Measurements from ENCODE around the gene TPX2.
A peak's percentile ranks its signal among the peaks of the same experiment; 100 is the strongest.

TPX2 gene

DNA sequence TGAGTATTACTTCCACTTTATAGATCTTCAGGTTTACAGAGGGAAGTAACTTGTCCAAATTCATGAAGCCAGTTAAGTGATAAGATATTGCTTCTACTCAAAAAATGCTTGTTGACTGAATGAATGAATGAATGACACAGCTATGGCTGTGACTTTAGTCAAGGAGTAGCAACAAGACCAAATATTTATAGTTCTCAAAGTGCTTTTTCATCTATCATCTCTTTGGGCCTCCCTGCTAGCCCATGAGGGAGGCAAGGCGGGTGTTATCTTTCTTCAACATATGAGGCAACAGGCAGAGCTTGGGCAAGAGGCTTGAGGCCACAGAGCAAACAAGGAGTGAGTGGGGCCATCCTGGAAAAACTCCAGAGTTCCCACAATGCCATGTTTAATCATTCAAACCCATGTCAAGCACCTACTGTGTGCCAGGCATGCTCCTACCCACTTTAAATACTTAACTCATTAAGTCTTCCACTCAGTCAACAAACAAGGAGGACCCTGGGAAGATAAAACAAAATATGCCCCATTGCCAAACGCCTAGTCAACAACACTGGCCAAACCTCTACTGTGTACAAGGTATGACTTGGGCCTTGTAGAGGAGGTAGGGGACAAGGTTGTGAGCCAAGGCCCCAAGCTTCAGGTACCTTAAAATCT lies 32.4 kb upstream of the TPX2 start:
- no peak for DNase-seq

DNA sequence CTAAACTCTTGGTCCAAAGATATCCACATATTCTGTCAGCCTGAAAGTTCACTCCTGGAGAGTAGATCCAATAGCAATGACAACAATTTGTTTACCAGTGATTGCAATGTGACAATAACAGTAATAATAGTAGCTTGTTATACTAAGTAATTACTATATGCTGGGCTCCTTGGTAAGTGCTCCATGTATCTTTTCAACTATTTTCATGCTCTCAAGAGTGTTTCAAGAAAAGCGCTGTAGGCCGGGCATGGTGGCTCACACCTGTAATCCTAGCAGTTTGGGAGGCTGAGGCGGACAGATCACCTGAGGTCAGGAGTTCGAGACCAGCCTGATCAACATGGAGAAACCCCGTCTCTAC lies 31.9 kb upstream of the TPX2 start:
- no peak for DNase-seq

DNA sequence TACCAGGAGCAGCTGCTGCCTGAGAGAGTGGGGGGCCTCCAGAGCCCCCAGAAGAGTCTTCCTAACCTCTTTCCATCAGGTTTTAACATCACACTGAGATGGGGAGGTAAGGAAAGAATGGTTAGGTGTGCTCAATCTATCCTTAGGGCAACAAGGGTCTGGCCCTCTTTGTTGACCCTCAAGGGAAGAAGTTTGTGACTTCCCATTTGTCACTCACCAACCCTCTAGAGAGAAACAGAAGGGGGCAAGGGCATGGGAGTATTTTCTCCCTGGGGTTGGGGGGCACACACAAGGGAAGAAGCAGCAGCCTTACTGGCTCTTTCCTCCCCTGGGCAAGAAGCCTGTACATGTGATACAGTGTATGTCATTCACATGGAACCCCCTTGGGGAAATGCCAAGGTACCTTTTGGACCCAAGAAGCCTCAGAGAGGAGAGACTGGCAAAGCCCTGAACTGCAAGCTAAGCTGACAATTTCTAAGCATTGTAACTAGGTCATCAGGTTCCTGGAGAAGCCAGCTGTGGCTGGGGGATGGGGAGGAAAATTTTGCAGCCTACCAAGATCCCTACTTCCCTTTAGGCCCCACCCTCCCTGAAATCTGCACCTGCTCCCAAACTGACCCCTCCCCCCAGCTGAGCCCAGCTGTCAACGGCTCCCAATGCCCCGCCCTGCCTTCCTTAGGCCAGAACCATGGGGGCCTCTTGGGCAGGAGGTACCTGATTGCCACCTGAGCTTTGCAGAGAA lies 30.9 kb upstream of the TPX2 start:
- DNase-seq = no peak

DNA sequence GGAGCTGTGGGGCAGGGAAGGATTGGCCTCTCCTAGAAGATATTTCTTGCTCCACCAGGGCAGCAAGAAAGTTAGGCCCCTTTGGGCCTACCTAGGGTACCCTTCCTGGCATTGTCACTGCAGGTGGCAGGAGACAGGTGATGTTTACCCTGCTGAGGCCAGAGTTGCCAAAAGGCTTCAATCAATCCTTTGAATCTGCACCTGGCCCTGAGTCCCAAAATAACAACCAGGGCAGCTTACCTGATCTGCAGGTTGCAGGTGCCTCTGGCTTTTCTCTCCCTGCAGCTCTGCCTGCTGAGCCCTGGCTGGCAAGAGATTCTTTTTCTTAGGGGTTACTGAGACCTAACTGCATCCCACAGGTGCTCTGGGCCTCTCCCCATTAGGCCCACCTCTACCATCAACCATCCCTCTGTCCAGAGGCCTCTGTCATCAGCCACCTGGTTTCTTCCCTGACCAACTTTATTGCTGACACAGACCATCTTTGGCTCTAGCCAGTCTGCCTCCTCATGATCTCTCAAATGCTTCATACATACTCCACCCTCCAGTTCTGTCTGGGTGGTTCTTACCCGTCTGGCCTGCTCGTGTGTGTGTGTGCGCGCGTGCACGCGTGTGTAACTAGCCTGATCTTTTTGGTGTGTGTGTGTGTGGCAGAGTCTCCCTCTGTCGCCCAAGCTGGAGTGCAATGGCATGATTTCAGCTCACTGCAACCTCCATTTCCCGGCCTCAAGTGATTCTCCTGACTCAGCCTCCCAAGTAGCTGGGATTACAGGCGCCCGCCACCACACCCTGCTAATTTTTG lies 30.2 kb upstream of the TPX2 start:
- no peak for DNase-seq

DNA sequence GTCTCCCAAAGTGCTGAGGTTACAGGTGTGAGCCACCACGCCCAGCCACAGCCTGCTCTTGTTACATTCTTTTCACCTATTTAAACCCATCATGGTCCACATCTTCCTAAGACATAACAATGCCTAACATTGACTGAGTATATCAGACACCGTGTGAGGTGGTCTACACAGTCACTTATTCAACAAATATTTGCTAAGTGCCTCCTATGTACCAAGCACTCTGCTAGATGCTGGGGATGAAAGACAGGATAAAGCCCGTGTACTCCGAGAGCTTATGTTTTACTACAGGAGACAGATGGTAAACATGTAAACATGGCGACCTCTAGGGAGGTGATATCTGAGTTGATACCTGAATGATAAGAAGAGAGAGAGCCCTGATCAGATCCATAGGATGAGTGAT lies 29.2 kb upstream of the TPX2 start:
- no peak for DNase-seq

DNA sequence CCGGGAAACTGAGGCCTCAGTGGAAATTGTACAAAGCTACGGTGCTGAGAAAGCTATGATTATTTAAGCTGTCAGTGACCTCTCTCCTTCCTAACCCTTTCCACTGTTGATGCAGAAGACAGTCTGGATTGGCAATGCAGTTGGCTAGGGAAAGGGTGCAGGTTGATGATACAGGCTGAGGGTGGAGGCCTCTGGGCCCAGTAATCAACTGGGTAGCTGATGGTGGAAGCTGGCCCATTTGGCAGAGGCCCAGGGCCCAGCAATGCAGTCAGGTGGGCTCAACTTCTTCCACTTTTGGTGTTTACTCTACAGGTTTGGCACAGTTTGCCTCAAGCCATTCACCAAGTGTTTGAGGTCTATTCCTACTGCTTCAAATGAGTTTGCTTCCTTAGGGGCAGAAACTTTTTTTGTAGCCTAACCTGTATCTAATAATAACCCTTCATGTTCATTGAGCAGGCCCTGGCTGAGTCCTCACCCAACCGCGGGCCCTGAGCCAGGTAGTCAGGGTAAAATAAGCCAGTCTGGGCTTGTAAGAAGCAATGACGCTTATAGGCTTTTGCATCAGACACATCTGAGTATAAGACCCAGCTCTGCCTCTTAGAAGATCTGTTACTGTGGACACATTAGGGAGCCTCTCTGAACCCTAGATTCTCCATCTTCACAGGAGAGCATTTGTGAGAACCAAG lies 28.5 kb upstream of the TPX2 start:
- DNase-seq = no peak

DNA sequence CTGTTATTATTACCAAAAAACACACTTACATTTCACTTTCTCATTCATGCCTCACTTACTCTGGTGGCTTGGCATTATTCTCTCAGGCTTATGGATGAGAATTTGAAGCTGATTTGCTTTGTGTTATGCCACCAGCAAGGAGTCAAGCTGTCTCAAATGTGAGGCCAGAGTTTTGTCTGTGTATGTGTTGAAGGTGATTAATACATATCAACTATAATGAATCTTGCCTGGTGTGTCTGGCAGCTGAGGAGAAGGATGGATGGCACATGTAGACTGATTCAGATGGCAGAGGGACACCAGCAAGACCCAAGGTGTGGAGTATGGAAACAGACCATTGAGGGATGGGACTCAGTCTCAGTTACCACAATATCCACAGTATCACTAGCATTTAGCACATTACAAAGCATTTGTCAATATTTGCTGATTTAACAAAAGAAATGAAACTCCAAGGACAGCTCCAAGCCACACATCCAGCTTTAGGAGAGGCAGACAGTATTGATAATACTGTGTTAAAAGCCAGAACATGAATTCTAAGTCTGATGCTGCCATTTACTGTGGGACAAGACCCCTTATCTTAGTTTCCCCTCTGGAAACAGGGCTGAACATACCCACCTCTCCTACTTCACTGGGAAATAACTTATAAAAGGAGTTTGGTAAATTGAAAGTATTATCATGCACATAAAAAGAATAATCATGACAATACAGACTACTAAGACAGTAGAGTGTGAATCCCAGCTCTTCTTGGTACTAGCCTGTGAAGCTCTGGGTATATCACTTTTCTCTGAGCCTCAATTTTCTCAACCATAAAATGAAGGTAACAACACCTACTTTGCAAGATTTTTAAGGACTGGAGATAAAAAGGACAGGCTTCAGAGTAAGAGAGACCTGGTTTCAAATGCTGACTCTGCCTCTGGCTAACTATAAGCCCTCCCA lies 27.6 kb upstream of the TPX2 start:
- DNase-seq = no peak

DNA sequence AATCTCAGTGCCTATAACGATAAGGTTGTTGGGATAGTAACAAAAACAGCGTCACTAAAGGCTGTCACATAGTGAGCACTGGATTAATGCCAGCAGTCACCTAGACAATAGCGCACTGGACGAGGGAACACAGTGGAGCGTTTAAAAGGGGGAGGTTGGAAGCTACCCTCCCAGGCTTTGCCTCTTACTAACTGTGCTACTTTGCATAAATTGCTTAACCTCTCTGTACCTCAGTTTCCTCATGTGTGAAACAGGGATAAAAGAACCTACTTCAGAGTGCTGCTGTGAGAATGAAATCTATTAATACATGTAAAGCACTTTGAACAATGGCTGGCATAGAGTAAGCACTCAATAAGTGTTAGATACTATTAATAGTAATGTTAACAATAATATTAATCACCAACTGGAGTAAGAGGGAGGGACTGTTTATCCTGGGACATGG lies 27.0 kb upstream of the TPX2 start:
- no peak for DNase-seq

DNA sequence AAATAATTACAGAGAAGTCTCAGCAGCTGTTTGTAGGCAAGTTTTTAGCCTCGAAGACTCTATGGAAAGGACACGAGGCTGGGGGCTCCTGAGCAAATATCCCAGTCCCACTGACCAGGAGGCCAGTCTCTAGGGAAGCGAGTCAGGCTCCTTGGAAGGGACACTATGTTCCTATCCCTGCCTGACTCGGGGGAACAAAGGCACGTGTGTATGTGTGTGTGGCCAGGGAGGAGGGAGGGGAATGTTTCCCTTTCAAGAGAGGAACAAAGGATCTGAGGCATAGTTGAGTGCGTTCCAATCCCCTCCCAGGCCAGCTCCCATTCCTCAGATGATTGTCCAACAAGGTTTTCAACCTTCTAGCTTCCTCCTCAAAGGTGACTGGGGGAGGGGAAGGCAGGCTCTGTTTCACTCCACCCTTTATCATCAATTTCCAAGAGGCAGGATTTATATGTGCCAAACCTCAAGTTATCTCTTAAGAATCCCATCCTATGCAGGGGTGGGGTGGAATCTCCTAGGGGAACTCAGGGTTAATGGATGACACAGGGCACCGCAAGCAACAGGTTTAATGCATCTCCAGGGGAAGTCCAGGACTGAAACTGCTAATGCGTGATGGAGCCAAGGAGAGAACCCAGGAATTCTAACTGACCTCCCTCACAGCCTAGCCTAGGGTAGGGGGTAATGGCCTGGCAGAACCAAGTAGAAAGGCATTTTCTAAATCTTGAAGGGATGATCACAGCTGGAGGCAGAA lies 26.4 kb upstream of the TPX2 start:
- peak; percentile 86 for DNase-seq

DNA sequence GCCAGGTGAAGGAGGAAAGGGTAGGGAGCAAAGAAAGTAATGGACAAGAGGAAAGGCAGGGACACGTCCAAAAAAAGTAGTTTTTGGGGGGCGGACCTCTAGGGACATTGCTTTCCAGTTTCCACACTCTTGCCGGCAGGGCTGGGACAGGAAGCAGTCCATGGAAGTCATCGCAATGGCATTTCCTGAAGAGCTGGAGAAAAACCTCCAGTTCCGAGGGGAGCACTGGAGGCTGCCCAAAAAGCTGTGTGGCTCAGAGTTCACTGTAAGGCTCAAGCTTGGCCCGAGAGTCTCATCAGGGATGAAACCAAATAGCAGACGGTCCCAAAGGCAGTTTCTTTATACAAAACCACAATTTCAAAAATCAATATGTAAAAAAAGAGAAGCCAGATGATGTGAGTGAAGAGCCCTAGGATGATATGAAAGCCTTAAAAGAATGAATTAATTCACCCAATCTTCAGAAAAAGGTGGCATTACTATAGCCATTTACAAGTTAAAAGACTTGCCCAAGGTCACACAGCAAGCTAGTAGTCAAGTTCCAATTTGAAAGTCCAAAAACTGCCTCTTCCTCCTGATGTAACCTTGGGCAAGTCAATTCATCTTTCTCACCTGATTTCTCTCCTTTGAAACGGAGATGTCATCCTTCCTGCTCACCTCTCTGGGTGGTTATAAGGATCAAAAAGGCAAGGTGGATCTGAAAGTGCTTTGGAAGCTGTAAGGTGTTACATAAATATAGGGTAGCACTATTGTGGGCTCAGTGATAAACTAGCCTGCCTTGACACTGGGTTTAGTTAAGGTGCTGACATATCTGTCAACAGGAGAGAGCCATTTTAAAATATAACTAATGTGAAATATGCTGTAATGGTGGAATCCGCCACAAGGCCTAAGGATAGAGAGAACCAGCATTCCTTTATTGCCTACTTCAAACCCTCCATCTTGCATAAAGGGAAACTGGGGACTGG lies 25.5 kb upstream of the TPX2 start:
- DNase-seq = peak; percentile 95

DNA sequence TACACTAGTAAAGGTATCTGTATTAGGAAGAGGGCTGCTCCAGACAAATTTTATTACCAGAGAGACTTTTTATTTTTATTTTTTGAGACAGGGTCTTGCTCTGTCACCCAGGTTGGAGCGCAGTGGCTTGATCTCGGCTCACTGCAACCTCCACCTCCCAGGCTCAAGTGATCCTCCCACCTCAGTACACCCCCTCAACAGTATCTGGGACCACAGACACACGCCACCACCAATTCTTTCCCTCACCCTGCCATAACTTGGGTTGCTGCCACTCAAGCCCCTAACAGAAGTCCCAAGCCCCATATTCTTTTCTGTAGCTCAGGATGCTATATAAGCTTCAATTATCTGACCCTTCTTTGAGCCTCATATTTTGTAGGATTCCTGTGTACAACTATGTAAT lies 23.3 kb upstream of the TPX2 start:
- DNase-seq = no peak

DNA sequence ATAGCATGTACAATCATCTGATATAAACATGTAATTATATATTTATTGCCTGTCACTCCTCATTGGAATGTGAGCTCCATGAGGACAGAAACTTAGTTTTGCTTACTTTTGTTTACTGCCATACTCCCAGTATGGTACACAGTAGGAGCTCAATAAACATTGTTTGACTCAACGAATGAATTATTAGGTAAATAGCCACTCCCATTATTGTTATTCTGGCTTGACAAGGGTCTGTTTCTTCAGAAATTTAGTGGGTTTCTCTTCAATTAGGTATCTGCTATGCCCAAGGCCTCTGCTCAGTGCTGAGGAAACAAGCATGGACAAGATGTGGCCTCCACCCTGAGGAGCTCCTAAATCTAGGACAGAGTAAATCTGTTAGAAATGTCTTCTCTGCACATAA lies 22.7 kb upstream of the TPX2 start:
- DNase-seq = no peak

DNA sequence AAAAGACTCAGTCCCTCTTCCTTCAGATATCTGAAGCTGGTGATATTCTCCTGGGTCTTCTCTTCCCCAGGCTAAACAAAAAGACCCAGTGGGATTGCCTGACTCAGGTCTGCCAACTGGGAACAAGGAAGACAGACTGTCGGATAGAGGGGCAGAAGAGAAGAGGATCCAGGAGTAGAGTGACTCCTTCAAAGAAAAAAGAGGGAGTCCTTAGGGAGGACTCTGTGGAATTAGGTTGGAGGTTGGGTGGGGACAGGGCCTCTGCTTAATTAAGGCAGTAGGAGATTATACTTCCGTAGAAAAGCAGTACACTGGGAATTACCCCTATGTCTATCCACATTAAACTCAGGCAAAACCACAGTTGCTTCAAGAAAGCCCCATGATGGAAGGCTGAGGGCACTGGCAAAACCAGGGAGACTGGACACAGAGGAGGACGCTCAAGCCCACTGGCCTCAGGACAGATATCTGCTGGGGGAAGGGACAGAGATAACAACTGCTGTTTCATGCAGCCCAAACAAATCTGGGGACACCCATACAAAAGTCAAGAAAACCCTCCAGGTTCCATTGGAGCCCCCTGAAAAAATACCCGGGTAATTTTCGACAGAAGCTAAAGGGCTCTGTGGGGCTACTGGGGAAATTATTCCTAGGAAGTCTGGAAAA lies 22.1 kb upstream of the TPX2 start:
- DNase-seq = no peak

DNA sequence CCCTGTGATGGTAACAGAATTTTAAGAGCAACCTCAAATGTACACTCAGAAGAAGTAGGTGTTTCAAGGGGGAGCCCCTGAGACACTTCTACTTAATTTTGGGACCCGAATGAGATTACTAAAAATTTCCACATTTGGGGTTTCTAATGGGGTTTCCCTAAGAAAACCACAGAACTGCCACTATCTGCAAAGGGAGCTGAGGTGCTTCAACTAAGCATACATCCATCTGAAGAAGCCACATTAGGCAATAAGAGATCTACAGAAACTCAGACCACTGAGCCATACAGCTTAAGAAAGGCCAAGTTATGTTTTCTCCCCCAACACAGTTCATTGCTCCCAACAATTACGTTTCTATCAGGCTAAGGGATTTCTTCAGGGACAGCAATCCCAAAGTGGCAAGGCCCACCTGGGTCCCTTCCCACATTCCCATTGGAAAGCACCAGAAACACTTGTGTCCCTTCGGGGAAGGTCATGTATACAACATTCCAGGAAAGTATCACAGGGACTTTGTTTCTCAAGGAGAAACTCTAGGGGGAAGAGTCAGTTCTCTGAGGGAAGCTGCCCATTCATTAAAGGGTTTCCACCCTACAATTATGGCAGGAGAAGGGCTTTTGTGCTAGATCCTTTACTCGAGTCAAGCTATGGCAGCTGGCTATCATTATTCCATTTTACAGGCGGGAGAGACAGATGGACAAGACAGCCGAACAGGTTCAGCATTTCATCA lies 21.4 kb upstream of the TPX2 start:
- no peak for DNase-seq

DNA sequence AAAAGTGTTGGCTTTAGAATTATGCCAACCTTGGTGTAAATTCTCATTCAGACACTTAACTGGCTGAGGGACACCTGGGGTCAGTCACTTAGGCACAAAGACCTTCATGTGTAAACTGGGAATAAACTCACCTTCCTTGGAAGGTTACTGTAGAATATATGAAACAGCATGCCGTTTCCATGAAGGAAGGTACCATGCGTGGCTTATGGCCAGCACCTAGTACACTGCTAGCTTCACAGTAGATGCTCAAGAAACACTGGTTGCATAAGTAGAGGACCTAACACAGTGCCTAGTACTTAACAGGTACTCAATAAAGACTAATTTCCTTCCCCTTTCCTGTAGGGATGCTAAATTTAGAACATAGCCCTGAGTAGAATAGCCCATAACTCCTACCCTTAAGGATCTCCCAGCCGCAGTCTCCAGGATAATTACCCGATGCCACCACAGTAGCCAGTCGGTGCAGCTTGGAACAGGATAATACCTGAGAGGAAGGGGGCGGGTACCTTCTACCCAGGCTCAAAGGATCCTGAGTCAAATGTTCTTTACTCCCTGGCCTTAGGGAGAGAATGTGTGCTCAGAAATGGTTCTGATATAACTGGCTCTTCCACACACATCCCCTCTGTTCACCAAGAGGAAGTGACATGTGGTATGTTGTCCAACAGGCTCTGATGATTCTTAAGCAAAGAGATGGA lies 20.0 kb upstream of the TPX2 start:
- no peak for DNase-seq

DNA sequence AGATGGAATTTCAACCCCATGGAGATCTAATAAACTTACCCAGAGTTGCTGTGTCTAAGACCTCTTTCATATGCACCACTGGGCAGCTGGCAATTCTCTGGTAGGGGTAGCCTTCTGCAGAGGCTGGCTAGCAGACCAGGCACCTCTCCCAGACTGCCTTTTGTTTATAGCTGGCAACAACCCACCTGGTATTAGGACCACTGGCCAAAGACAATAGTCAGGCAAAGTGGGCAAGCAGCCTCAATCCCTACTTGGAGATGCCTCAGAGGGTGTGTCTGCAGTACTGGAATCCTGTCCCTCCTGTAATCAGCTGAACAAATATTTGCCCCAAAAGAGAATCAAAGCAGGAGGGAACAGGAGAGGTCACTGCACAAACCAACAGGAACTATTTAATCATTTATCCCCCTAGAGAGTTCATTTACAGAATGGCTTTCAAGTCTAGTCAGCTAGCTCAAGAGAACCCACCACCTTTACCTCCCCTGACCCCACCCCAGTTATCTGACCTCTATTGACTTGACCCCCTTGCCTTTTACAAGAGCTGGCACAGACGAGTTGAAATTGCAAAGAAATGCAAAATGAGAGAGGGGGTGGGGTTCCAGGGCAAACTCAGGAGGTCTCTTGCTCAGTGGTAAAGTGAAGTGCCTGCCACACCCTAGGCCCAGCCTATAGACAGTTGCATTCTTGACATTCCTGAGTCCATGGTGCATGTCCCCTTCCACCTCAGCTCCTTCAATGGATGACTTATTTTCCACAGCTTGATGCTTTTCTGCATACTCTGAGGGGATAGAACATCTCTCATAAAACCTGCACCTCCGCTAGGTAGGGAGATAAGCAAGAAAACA lies 19.2 kb upstream of the TPX2 start:
- peak; percentile 54 for DNase-seq

Data from fibroblast of skin of right quadriceps (primary cell).